Neural crest cell (in vitro differentiated cells): ENCODE data around the gene ZFYVE28. TPM values are rescaled to one million over a fixed set of nuclear protein-coding genes. Genes with fewer than 3 reads are reported as not detected.

Experiments
- DNase-seq: peaks from one replicate; pipeline ENCODE4 v3.0.0; 2021; ENCODE audit warnings: low read depth, mixed read lengths, low spot score
- H3K27ac Mint-ChIP-seq: one replicate; pipeline ENCODE4 v1.8.0; 2021; ENCODE audit warnings: mild to moderate bottlenecking, mixed read lengths; ENCODE audit not compliant: unreplicated experiment
- H3K27me3 Mint-ChIP-seq: 2 replicates; pipeline ENCODE4 v1.8.0; 2021; ENCODE audit warnings: low read depth, mild to moderate bottlenecking, mixed read lengths
- H3K36me3 Mint-ChIP-seq: 2 replicates; pipeline ENCODE4 v1.8.0; 2021; ENCODE audit warnings: low read depth, mild to moderate bottlenecking, mixed read lengths
- H3K4me1 Mint-ChIP-seq: 2 replicates; pipeline ENCODE4 v1.8.0; 2021; ENCODE audit warnings: mixed read lengths
- H3K4me3 Mint-ChIP-seq: one replicate; pipeline ENCODE4 v1.8.0; 2021; ENCODE audit warnings: mild to moderate bottlenecking, mixed read lengths
- H3K9me3 Mint-ChIP-seq: 2 replicates; pipeline ENCODE4 v1.8.0; 2021; ENCODE audit warnings: mixed read lengths
- total RNA-seq: library from RNA; stranded (reverse); gene quantifications from 2 replicates; pipeline ENCODE4 v1.2.1, GENCODE V29; 2021
- TF ChIP-seq, protein P1 (sequence below): fragments of 200-600 bp; sonication (generic); conservative IDR thresholded peaks from 2 replicates; pipeline ENCODE4 v1.5.0; 2021; ENCODE audit warnings: antibody characterized with exemption, mild to moderate bottlenecking

The ZFYVE28 gene
- total RNA-seq, 1 donor from 2014 or later = 1.4 TPM

DNA sequence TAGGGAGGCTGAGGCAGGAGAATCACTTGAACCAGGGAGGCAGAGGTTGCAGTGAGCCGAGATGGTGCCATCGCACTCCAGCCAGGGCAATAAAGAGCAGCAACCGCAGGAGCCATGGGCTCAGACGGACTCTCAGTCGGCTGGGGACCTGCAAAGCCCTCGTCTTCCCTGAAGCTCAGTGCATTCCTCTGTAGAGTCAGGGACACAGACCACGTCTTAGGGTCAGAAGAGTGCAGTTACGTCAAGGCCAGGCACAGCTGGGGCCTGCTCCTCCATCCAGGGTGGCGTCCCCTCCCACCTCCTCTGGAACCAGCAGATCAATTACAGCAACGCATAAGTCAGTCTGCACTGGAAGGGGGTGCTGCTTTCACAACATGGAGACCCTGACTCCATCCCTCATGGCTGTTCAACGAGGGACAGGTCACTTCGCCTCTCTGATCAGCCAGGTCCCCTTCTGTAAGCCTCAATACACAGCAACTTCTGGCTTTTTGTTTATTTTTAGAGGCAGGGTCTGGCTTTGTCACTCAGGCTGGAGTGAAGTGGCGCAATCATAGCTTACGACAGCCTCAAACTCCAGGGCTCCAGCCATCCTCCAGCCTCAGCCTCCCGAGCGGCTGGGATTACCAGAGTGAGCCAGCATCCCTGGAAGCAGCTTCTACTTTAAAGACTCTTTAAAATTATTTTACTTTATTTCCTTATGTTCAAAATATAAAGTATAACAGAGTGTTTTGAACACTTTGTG is 76.4 kb downstream of the ZFYVE28 start:
- H3K4me3 Mint-ChIP-seq = no peak overlapping the region
- peaks cover 4% of the 10 kb centered on the region for H3K27me3 Mint-ChIP-seq
- TF ChIP-seq, protein P1, sequence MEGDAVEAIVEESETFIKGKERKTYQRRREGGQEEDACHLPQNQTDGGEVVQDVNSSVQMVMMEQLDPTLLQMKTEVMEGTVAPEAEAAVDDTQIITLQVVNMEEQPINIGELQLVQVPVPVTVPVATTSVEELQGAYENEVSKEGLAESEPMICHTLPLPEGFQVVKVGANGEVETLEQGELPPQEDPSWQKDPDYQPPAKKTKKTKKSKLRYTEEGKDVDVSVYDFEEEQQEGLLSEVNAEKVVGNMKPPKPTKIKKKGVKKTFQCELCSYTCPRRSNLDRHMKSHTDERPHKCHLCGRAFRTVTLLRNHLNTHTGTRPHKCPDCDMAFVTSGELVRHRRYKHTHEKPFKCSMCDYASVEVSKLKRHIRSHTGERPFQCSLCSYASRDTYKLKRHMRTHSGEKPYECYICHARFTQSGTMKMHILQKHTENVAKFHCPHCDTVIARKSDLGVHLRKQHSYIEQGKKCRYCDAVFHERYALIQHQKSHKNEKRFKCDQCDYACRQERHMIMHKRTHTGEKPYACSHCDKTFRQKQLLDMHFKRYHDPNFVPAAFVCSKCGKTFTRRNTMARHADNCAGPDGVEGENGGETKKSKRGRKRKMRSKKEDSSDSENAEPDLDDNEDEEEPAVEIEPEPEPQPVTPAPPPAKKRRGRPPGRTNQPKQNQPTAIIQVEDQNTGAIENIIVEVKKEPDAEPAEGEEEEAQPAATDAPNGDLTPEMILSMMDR = no peak
- H3K36me3 Mint-ChIP-seq = no peaks in the 10 kb centered on the region
- H3K27ac Mint-ChIP-seq = no peak overlapping the region
- no peaks in the 10 kb centered on the region for H3K4me1 Mint-ChIP-seq
- no peaks in the 10 kb centered on the region for H3K9me3 Mint-ChIP-seq
- no peak for DNase-seq

DNA sequence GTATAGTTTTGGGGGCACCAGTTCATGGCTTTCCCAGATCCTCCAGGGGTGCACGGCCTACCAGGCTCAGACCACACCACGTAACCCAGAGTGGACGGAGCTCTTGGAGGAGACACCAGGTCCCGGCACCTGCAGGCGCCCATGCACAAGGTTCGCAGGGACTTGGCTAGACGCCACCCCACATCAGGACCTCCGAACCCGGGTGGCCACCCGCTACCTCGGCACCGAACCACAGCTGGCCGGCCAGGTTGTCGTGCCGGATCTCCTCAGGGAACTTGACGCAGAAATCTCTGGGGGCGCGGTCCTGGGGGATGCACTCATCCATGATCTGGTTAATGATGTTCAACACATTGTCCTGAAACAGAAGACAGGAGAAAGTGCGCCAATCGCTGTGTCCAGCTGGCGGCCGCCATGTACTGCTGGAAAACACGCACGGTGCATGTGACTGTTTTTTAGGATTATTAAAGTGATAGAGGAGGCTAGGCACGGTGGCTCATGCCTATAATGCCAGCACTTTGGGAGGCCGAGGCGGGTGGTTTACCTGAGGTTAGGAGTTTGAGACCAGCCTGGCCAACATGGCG is 77.1 kb downstream of the ZFYVE28 start:
- Mint-ChIP-seq H3K4me3 (no peak overlapping the region), H3K27me3 (peaks cover 4% of the 10 kb centered on the region)
- TF ChIP-seq, protein P1 = no peak

DNA sequence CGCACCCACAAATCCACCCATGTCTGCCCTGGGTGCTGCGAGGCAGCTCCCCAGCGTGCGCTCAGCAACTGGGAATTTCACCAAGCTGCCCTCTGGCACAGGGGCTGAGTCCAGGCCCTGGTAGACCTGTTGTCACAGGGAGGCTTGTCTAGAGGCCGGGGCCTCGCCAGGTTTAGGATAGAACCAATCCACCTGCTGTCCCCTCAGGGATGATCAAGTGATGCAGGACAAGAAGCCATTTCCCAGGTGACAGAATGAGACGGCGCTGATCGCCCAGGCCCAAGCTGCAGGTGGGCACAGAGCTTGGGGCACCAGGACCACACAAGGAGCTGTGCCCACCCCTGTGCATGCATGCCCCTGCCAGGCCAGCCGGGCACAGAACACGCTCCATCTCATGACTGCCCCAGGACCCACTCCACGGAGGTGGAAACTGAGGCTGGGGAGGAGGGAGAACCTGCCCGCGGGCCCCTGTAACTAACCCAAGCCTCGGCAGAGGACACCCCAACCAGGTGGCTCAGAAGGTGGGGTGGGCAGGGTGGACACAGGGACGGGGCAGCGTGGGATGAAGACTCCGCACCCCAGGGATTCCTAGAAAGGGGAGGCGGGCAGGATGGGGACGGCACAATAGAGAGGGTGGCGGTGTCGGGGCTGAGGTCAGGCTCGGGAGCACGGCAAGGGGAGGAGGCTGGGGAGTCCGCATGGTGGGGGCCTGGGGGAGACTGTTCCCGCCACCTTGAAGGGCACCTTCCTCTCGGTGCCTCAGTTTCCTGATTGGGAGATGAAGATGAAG is 78.0 kb downstream of the ZFYVE28 start:
- peaks cover 4% of the 10 kb centered on the region for H3K27me3 Mint-ChIP-seq
- H3K27ac Mint-ChIP-seq = no peak overlapping the region
- H3K4me1 Mint-ChIP-seq = no peaks in the 10 kb centered on the region
- TF ChIP-seq, protein P1 = no peak
- DNase-seq = no peak
- H3K4me3 Mint-ChIP-seq = no peak overlapping the region
- no peaks in the 10 kb centered on the region for H3K9me3 Mint-ChIP-seq
- H3K36me3 Mint-ChIP-seq = no peaks in the 10 kb centered on the region

More for the DNA sequence above, 77.1 kb downstream of the ZFYVE28 start:
- no peak overlapping the region for H3K27ac Mint-ChIP-seq
- DNase-seq = no peak
- H3K9me3 Mint-ChIP-seq = no peaks in the 10 kb centered on the region
- no peaks in the 10 kb centered on the region for H3K36me3 Mint-ChIP-seq
- H3K4me1 Mint-ChIP-seq = no peaks in the 10 kb centered on the region

DNA sequence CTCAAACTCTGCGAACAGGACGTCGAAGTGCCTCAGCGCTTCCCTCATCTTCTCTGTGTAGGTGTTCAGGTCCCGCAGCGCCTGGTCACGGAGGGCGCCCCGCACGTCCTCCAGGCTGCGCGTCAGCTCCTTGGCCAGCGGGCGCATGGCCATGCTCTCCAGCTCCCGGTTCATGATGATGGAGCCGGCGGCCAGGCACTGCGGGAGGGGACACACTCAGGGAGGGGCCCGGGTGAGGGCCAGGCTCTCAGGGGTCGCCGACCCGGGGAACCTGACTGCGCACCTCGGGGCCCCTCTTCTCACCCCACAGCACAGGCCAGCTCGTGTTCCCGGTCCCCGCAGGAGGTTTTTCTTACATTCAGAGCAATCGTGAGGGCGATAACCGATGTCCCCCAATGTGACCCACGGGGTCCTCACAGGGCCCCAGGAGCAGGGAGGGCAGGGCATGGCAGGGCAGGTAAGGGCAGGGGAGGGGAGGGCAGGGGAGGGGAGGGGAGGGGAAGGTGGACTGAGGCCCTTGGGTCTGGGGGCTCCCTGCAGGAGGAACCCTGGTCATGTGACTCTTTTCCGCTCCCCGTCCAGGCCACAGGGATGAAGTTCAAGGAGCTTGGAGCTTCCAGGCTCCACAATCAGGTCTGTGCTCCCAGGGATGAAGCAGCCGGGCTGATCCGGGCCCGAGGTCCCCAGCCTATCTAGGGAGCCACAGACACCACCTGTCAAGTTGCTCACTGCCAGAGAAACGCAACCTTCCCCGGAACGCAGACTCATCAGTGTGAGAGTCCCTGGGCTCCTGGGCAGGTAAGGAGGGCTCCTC is 78.8 kb downstream of the ZFYVE28 start:
- TF ChIP-seq, protein P1 = no peak
- no peak for DNase-seq
- no peaks in the 10 kb centered on the region for H3K4me1 Mint-ChIP-seq
- H3K27ac Mint-ChIP-seq = no peak overlapping the region
- no peak overlapping the region for H3K4me3 Mint-ChIP-seq
- peaks cover 4% of the 10 kb centered on the region for H3K27me3 Mint-ChIP-seq
- H3K9me3 Mint-ChIP-seq = no peaks in the 10 kb centered on the region
- no peaks in the 10 kb centered on the region for H3K36me3 Mint-ChIP-seq
